ENCODE data around the gene NUDT8.

Gene NUDT8

DNA sequence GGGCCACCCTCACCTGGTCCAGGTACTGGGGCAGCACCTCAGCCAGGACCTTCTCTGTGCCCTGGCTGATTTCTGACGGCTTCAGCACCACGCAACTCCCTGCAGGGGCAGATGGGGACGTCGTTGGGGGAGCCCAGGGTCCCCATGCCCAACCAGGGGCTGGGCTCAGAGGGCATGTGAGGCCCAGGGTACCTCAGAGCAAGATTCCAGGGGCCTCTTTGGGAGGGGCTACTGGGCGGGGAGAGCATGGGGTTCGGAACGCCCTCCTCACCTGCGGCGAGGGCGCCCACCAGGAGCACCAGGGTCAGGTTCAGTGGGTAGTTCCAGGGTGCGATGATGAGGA is 36.5 kb upstream of the NUDT8 start (continued):
- TF ChIP-seq ZFP30 (CRISPR knock-in tag; IDR thresholded peaks at IDR 0.05) (no peak), TCF4 (CRISPR knock-in tag; IDR thresholded peaks at IDR 0.05; ENCODE audit: borderline replicate concordance) (no peak), OSR1 (CRISPR knock-in tag; IDR thresholded peaks at IDR 0.05) (no peak), TOX (CRISPR knock-in tag; IDR thresholded peaks at IDR 0.05; ENCODE audit: borderline replicate concordance) (no peak), ESRRG (CRISPR knock-in tag; IDR thresholded peaks at IDR 0.05) (no peak), ISL1 (CRISPR knock-in tag; IDR thresholded peaks at IDR 0.05) (no peak), ZC3H10 (CRISPR knock-in tag; IDR thresholded peaks at IDR 0.05) (no peak)

DNA sequence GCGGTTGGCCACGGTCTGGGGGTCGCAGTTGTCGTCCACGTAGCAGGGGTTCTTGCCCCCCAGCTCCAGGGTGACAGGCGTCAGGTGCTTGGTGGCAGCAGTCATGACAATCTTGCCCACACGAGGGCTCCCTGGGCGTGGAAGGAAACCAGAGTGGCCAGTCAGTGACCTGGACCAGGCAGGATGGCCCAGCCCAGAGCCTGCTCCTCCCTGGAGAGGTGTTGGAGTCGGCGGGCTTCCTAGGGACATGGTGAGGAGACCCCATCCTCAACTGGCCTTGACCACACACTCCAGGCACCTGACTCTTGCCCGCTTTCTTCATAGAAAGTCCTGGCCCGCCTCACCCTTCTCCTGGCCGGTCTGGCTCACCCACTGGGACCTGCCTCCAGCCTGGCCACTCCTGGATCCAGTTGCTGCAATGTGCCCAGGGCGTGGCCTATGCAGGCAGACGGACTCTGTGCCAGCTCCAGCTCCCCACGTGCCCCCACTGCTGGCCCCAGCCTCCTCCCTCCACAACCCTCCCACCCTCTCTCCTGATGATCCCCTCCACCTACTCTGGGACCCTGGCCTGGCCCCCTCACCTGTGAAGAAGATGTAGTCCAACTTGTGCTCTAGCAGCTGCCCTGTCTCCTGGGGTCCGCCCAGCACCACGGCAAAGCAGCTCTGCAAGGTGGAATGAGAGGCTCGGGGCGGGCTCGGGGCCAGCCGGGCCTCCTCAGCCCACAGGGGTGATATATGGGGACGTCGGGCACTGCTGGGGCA is 36.0 kb upstream of the NUDT8 start:
- peak; percentile 50; the same call in 2 of the 3 replicates for ATAC-seq
- TF ChIP-seq, protein P1, sequence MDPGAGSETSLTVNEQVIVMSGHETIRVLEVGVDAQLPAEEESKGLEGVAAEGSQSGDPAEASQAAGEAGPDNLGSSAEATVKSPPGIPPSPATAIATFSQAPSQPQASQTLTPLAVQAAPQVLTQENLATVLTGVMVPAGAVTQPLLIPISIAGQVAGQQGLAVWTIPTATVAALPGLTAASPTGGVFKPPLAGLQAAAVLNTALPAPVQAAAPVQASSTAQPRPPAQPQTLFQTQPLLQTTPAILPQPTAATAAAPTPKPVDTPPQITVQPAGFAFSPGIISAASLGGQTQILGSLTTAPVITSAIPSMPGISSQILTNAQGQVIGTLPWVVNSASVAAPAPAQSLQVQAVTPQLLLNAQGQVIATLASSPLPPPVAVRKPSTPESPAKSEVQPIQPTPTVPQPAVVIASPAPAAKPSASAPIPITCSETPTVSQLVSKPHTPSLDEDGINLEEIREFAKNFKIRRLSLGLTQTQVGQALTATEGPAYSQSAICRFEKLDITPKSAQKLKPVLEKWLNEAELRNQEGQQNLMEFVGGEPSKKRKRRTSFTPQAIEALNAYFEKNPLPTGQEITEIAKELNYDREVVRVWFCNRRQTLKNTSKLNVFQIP (CRISPR knock-in tag; IDR thresholded peaks at IDR 0.05; ENCODE audit: borderline replicate concordance, low read depth), result no peak
- TF ChIP-seq, protein P2, sequence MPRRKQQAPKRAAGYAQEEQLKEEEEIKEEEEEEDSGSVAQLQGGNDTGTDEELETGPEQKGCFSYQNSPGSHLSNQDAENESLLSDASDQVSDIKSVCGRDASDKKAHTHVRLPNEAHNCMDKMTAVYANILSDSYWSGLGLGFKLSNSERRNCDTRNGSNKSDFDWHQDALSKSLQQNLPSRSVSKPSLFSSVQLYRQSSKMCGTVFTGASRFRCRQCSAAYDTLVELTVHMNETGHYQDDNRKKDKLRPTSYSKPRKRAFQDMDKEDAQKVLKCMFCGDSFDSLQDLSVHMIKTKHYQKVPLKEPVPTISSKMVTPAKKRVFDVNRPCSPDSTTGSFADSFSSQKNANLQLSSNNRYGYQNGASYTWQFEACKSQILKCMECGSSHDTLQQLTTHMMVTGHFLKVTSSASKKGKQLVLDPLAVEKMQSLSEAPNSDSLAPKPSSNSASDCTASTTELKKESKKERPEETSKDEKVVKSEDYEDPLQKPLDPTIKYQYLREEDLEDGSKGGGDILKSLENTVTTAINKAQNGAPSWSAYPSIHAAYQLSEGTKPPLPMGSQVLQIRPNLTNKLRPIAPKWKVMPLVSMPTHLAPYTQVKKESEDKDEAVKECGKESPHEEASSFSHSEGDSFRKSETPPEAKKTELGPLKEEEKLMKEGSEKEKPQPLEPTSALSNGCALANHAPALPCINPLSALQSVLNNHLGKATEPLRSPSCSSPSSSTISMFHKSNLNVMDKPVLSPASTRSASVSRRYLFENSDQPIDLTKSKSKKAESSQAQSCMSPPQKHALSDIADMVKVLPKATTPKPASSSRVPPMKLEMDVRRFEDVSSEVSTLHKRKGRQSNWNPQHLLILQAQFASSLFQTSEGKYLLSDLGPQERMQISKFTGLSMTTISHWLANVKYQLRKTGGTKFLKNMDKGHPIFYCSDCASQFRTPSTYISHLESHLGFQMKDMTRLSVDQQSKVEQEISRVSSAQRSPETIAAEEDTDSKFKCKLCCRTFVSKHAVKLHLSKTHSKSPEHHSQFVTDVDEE (CRISPR knock-in tag; IDR thresholded peaks at IDR 0.05), result no peak
- TF ChIP-seq OSR1 (CRISPR knock-in tag; IDR thresholded peaks at IDR 0.05) (no peak), SNAI2 (CRISPR knock-in tag; IDR thresholded peaks at IDR 0.05) (no peak), ZFP3 (CRISPR knock-in tag; IDR thresholded peaks at IDR 0.05) (no peak), ZC3H10 (CRISPR knock-in tag; IDR thresholded peaks at IDR 0.05) (no peak), ZNF565 (CRISPR knock-in tag; conservative IDR thresholded peaks at IDR 0.05; ENCODE audit: low read depth) (no peak), GLIS3 (CRISPR knock-in tag; IDR thresholded peaks at IDR 0.05) (no peak), ESRRG (CRISPR knock-in tag; IDR thresholded peaks at IDR 0.05) (no peak), ZFP30 (CRISPR knock-in tag; IDR thresholded peaks at IDR 0.05) (no peak), ZNF70 (CRISPR knock-in tag; IDR thresholded peaks at IDR 0.05) (no peak), CSDC2 (CRISPR knock-in tag; IDR thresholded peaks at IDR 0.05) (no peak), RARB (CRISPR knock-in tag; IDR thresholded peaks at IDR 0.05) (no peak), TCF4 (CRISPR knock-in tag; IDR thresholded peaks at IDR 0.05; ENCODE audit: borderline replicate concordance) (no peak)
- TF ChIP-seq, protein P3, sequence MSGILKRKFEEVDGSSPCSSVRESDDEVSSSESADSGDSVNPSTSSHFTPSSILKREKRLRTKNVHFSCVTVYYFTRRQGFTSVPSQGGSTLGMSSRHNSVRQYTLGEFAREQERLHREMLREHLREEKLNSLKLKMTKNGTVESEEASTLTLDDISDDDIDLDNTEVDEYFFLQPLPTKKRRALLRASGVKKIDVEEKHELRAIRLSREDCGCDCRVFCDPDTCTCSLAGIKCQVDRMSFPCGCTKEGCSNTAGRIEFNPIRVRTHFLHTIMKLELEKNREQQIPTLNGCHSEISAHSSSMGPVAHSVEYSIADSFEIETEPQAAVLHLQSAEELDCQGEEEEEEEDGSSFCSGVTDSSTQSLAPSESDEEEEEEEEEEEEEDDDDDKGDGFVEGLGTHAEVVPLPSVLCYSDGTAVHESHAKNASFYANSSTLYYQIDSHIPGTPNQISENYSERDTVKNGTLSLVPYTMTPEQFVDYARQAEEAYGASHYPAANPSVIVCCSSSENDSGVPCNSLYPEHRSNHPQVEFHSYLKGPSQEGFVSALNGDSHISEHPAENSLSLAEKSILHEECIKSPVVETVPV (CRISPR knock-in tag; IDR thresholded peaks at IDR 0.05), result no peak
- TF ChIP-seq, protein P4, sequence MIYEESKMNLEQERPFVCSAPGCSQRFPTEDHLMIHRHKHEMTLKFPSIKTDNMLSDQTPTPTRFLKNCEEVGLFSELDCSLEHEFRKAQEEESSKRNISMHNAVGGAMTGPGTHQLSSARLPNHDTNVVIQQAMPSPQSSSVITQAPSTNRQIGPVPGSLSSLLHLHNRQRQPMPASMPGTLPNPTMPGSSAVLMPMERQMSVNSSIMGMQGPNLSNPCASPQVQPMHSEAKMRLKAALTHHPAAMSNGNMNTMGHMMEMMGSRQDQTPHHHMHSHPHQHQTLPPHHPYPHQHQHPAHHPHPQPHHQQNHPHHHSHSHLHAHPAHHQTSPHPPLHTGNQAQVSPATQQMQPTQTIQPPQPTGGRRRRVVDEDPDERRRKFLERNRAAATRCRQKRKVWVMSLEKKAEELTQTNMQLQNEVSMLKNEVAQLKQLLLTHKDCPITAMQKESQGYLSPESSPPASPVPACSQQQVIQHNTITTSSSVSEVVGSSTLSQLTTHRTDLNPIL (CRISPR knock-in tag; IDR thresholded peaks at IDR 0.05; ENCODE audit: low read depth), result no peak

DNA sequence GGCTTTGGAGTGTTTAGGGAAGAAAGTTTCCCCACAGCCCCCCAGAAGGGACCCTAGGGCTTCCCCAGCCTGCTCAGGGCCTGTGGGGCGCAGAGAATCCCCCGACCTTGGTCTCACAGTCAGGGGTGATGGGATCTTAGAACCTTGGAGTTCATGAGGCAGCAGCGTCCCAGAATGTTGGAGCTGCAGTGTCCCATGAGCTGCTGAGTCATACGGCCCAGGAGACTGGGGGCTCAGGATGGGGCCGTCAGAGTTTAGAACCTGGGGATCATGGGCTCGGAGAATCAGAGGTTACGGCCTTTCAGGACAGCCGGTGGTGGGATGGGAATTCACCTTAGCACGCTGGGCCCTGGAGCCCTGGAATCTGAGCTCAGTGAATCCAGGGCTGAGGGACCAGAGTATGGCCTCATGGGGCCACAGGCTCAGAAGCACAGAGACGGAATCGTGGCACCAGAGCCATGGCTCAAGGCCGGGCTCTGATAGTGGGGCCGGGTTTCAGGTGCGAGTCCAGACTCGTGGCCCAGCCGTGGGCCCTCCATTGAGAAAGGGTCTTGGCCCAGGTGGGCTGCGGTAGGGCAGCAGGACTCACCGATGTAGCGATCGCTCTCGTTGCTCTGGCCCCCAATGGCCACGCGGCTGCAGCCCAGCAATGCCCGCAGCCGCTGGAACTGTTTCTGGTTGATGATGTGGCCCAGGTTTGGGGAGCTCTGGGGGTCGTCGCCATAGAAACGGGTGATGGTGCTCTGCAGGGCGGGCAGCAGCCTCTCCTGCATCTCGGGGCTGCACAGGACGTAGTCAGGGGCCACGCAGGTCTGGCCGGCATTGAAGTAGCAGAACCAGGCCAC is 35.2 kb upstream of the NUDT8 start:
- ATAC-seq, result no peak

More for the DNA sequence above, 35.2 kb upstream of the NUDT8 start:
- TF ChIP-seq CSDC2 (CRISPR knock-in tag; IDR thresholded peaks at IDR 0.05) (no peak), ZFP30 (CRISPR knock-in tag; IDR thresholded peaks at IDR 0.05) (no peak), ISL1 (CRISPR knock-in tag; IDR thresholded peaks at IDR 0.05) (no peak), RARB (CRISPR knock-in tag; IDR thresholded peaks at IDR 0.05) (no peak), TOX (CRISPR knock-in tag; IDR thresholded peaks at IDR 0.05; ENCODE audit: borderline replicate concordance) (no peak), PPARA (CRISPR knock-in tag; IDR thresholded peaks at IDR 0.05; ENCODE audit: borderline replicate concordance) (no peak), TCF4 (CRISPR knock-in tag; IDR thresholded peaks at IDR 0.05; ENCODE audit: borderline replicate concordance) (no peak), ZFP3 (CRISPR knock-in tag; IDR thresholded peaks at IDR 0.05) (no peak), ZNF565 (CRISPR knock-in tag; conservative IDR thresholded peaks at IDR 0.05; ENCODE audit: low read depth) (no peak), GLIS3 (CRISPR knock-in tag; IDR thresholded peaks at IDR 0.05) (no peak), ARNTL (CRISPR knock-in tag; IDR thresholded peaks at IDR 0.05; ENCODE audit: borderline replicate concordance, low read depth) (no peak), ZNF8 (CRISPR knock-in tag; IDR thresholded peaks at IDR 0.05) (no peak)
- TF ChIP-seq, protein P4 (CRISPR knock-in tag; IDR thresholded peaks at IDR 0.05; ENCODE audit: low read depth), result no peak
- TF ChIP-seq, protein P3 (CRISPR knock-in tag; IDR thresholded peaks at IDR 0.05), result no peak
- TF ChIP-seq, protein P5, sequence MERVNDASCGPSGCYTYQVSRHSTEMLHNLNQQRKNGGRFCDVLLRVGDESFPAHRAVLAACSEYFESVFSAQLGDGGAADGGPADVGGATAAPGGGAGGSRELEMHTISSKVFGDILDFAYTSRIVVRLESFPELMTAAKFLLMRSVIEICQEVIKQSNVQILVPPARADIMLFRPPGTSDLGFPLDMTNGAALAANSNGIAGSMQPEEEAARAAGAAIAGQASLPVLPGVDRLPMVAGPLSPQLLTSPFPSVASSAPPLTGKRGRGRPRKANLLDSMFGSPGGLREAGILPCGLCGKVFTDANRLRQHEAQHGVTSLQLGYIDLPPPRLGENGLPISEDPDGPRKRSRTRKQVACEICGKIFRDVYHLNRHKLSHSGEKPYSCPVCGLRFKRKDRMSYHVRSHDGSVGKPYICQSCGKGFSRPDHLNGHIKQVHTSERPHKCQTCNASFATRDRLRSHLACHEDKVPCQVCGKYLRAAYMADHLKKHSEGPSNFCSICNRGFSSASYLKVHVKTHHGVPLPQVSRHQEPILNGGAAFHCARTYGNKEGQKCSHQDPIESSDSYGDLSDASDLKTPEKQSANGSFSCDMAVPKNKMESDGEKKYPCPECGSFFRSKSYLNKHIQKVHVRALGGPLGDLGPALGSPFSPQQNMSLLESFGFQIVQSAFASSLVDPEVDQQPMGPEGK (CRISPR knock-in tag; IDR thresholded peaks at IDR 0.05; ENCODE audit: borderline replicate concordance), result no peak

Measured in SK-N-SH treated with all-trans-retinoic acid at 6 μM for 48 hours (cell line).